IMR-90 (cell line): ENCODE results near the gene VDR. TPM values are rescaled to one million over a fixed set of nuclear protein-coding genes. Genes with fewer than 3 reads are reported as not detected.

Experiments
- polyA plus RNA-seq, 3 experiments: library from polyadenylated mRNA; depleted of rRNA; stranded (reverse); fragments of >200 nt; gene quantifications; 2 replicates each; pipeline ENCODE4 v1.2.3, GENCODE V29; 2012; ENCODE audit warnings: low replicate concordance in 1 of 3
- total RNA-seq: library from RNA; depleted of rRNA; stranded (reverse); fragments of >200 nt; gene quantifications from 2 replicates; pipeline ENCODE4 v1.2.3, GENCODE V29; 2012; rRNA removed

Gene VDR
- total and polyA plus RNA-seq, 2 of the 4 experiments (the other 2 are of a cell fraction): 5.4 to 8.5 TPM

Other genes with a start within 250 kb of the VDR start
- gene RPAP3, start 199.0 kb downstream of the VDR start, total RNA-seq: 10.6 and 20.0 TPM in 2 replicates
- 10.3 and 13.4 TPM in 2 replicates for gene RPAP3, start 199.0 kb downstream of the VDR start, polyA plus RNA-seq (2012; rRNA removed)
- under 0.01 TPM in 2 replicates for gene ENDOU, start 179.5 kb downstream of the VDR start, total RNA-seq
- gene ENDOU, start 179.5 kb downstream of the VDR start, polyA plus RNA-seq (2012; rRNA removed): 0.07 and 0.09 TPM in 2 replicates
- 0.83 and 1.3 TPM in 2 replicates for gene RAPGEF3, start 146.1 kb downstream of the VDR start, total RNA-seq
- 2.0 and 2.9 TPM in 2 replicates for gene RAPGEF3, start 146.1 kb downstream of the VDR start, polyA plus RNA-seq (2012; rRNA removed)
- gene SLC48A1, start 131.8 kb downstream of the VDR start, total RNA-seq: 4.4 and 4.8 TPM in 2 replicates
- 5.9 and 6.0 TPM in 2 replicates for gene SLC48A1, start 131.8 kb downstream of the VDR start, polyA plus RNA-seq (2012; rRNA removed)
- 10.4 and 10.6 TPM in 2 replicates for gene HDAC7, start 85.1 kb downstream of the VDR start, total RNA-seq
- 64.7 and 65.1 TPM in 2 replicates for gene HDAC7, start 85.1 kb downstream of the VDR start, polyA plus RNA-seq (2012; rRNA removed)
- 63.9 and 72.1 TPM in 2 replicates for gene TMEM106C, start 58.6 kb upstream of the VDR start, total RNA-seq
- 66.4 and 74.6 TPM in 2 replicates for gene TMEM106C, start 58.6 kb upstream of the VDR start, polyA plus RNA-seq (2012; rRNA removed)
- not detected in 2 replicates for gene COL2A1, start 99.5 kb upstream of the VDR start, total RNA-seq
- gene COL2A1, start 99.5 kb upstream of the VDR start, polyA plus RNA-seq (2012; rRNA removed): 0.05 TPM in 1 of 2 replicates, not detected in the other
- gene SENP1, start 201.1 kb upstream of the VDR start, total RNA-seq: 22.5 and 25.3 TPM in 2 replicates
- 6.9 and 7.2 TPM in 2 replicates for gene SENP1, start 201.1 kb upstream of the VDR start, polyA plus RNA-seq (2012; rRNA removed)
- 77.5 and 82.6 TPM in 2 replicates for gene PFKM, start 214.4 kb upstream of the VDR start, total RNA-seq
- gene PFKM, start 214.4 kb upstream of the VDR start, polyA plus RNA-seq (2012; rRNA removed): 49.4 and 56.7 TPM in 2 replicates